ENCODE data around the gene MED15.

DNA sequence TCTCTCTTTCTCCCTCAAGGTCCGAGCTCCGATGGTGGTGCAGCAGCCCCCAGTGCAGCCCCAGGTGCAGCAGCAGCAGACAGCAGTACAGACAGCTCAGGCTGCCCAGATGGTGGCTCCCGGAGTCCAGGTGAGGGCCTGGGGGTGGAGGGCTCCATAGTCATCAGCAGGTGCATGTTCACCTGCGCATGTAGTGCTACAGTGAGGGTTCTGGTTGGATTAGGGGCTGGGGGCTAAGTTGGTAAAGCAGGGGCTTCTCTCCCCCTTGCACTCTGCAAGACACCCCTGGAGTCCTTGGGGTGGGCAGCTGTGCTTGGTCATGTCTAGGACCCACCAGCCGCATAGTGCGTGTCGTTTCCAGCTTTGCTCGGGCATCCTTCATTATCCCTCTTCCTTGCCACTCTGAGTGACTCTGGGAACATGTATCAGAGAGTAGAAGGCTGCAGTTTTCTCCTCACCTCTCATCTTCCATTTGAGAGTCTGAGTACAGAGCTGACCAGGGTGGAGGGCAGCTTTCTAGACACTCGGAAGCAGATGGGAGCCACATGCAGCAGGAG, 61.2 kb downstream of the MED15 start:
- TF ChIP-seq, protein P1, sequence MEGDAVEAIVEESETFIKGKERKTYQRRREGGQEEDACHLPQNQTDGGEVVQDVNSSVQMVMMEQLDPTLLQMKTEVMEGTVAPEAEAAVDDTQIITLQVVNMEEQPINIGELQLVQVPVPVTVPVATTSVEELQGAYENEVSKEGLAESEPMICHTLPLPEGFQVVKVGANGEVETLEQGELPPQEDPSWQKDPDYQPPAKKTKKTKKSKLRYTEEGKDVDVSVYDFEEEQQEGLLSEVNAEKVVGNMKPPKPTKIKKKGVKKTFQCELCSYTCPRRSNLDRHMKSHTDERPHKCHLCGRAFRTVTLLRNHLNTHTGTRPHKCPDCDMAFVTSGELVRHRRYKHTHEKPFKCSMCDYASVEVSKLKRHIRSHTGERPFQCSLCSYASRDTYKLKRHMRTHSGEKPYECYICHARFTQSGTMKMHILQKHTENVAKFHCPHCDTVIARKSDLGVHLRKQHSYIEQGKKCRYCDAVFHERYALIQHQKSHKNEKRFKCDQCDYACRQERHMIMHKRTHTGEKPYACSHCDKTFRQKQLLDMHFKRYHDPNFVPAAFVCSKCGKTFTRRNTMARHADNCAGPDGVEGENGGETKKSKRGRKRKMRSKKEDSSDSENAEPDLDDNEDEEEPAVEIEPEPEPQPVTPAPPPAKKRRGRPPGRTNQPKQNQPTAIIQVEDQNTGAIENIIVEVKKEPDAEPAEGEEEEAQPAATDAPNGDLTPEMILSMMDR (conservative IDR thresholded peaks at IDR 0.05), result no peak
- TF ChIP-seq EZH2 (IDR thresholded peaks at IDR 0.05; ENCODE audit: low read depth), result no peak

All from PC-9 (cell line).